A673 (cell line): ENCODE data around the gene GPS1. TPM values are rescaled to one million over a fixed set of nuclear protein-coding genes. Genes with fewer than 3 reads are reported as not detected.

Experiments used
- BruUV-seq: library from RNA; stranded (reverse); fragments of 400-500 nt; replicated peaks from 2 replicates; lab custom pipeline; 2021; lab: Mats Ljungman, UMichigan
- CTCF ChIA-PET: fragments of 300-600 bp; sonication (Branson Sonifier 250); formaldehyde crosslinking; loops from one replicate; lab custom pipeline; 2022; ENCODE audit warnings: antibody characterized with exemption; lab: Charles Lee
- POLR2A ChIA-PET: fragments of 300-600 bp; sonication (Branson Sonifier 250); formaldehyde crosslinking; loops from one replicate; lab custom pipeline; 2022; ENCODE audit warnings: antibody characterized with exemption; ENCODE audit not compliant: low non-redundant PET; lab: Charles Lee
- DNase-seq: peaks from one replicate; pipeline ENCODE4 v3.0.0-alpha.2; 2015; ENCODE audit warnings: low spot score
- H3K27ac ChIP-seq: fragments of 200-600 bp; sonication (generic); 2 replicates; pipeline ENCODE4 v1.5.1; 2016; ENCODE audit warnings: mixed run types, low read depth, mild to moderate bottlenecking, mixed read lengths, antibody characterized with exemption, low read length; ENCODE audit not compliant: poor library complexity, severe bottlenecking
- H3K27me3 ChIP-seq: fragments of 200-600 bp; sonication (generic); replicated peaks from 2 replicates; pipeline ENCODE4 v1.6.1; 2017; ENCODE audit warnings: mixed run types, low read depth, mild to moderate bottlenecking, mixed read lengths, antibody characterized with exemption, low read length; ENCODE audit not compliant: insufficient read depth, poor library complexity
- H3K36me3 ChIP-seq: fragments of 200-600 bp; sonication (generic); 2 replicates; pipeline ENCODE4 v1.6.1; 2016; ENCODE audit warnings: mixed run types, mild to moderate bottlenecking, mixed read lengths, antibody characterized with exemption, low read length; ENCODE audit not compliant: insufficient read depth, poor library complexity, severe bottlenecking
- H3K4me1 ChIP-seq: fragments of 200-600 bp; sonication (generic); 2 replicates; pipeline ENCODE4 v1.6.1; 2017; ENCODE audit warnings: mixed run types, mild to moderate bottlenecking, mixed read lengths, antibody characterized with exemption, low read length; ENCODE audit not compliant: insufficient read depth, poor library complexity, severe bottlenecking
- H3K4me3 ChIP-seq: fragments of 200-600 bp; sonication (generic); 2 replicates; pipeline ENCODE4 v1.5.1; 2016; ENCODE audit warnings: low read depth, mixed run types, mild to moderate bottlenecking, mixed read lengths, low read length; ENCODE audit not compliant: poor library complexity, severe bottlenecking
- H3K9me3 ChIP-seq: fragments of 200-600 bp; sonication (generic); 2 replicates; pipeline ENCODE4 v1.6.1; 2016; ENCODE audit warnings: mixed run types, low read depth, mild to moderate bottlenecking, mixed read lengths, antibody characterized with exemption, low read length; ENCODE audit not compliant: poor library complexity, severe bottlenecking
- EZH2 ChIP-seq: fragments of 200-600 bp; sonication (generic); IDR thresholded peaks from 2 replicates; pipeline ENCODE4 v1.6.1; 2017; ENCODE audit warnings: borderline replicate concordance, low read depth, mild to moderate bottlenecking, mixed read lengths, antibody characterized with exemption, low read length; ENCODE audit not compliant: poor library complexity, severe bottlenecking
- intact Hi-C: fragments of 100-400 bp; cut with micrococcal nuclease; formaldehyde crosslinking; loops from one replicate; pipeline ENCODE4 v1.10.0; 2022; ENCODE audit not compliant: unreplicated experiment
- total RNA-seq: library from RNA; stranded (reverse); gene quantifications from 2 replicates; pipeline ENCODE4 v1.2.3, GENCODE V29; 2021
- TF ChIP-seq, protein P1 (sequence below): fragments of 300-800, 200-600 bp; sonication (generic); conservative IDR thresholded peaks from 2 replicates; pipeline ENCODE4 v1.5.1; 2017; ENCODE audit warnings: low read depth, mild to moderate bottlenecking, antibody characterized with exemption, low read length, moderate library complexity, mixed read lengths

GPS1 gene
- total RNA-seq, 1 experiment from 2014 or later: 162 TPM

GRCh38 chr17:82081966-82082365 is 30.3 kb downstream of the GPS1 start:
- no peak overlapping the region for H3K27ac ChIP-seq
- ChIA-PET CTCF (no interaction called here), POLR2A (no interaction called here)
- TF ChIP-seq EZH2: no peak
- TF ChIP-seq, protein P1, sequence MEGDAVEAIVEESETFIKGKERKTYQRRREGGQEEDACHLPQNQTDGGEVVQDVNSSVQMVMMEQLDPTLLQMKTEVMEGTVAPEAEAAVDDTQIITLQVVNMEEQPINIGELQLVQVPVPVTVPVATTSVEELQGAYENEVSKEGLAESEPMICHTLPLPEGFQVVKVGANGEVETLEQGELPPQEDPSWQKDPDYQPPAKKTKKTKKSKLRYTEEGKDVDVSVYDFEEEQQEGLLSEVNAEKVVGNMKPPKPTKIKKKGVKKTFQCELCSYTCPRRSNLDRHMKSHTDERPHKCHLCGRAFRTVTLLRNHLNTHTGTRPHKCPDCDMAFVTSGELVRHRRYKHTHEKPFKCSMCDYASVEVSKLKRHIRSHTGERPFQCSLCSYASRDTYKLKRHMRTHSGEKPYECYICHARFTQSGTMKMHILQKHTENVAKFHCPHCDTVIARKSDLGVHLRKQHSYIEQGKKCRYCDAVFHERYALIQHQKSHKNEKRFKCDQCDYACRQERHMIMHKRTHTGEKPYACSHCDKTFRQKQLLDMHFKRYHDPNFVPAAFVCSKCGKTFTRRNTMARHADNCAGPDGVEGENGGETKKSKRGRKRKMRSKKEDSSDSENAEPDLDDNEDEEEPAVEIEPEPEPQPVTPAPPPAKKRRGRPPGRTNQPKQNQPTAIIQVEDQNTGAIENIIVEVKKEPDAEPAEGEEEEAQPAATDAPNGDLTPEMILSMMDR: no peak
- no peaks in the 10 kb centered on the region for H3K4me1 ChIP-seq
- no TSS peak for BruUV-seq
- no peaks in the 10 kb centered on the region for H3K27me3 ChIP-seq
- H3K9me3 ChIP-seq: no peaks in the 10 kb centered on the region
- H3K36me3 ChIP-seq: peaks cover 93% of the 10 kb centered on the region
- no peak overlapping the region for H3K4me3 ChIP-seq
- no peak for DNase-seq
- intact Hi-C loops: no loop called here

DNA sequence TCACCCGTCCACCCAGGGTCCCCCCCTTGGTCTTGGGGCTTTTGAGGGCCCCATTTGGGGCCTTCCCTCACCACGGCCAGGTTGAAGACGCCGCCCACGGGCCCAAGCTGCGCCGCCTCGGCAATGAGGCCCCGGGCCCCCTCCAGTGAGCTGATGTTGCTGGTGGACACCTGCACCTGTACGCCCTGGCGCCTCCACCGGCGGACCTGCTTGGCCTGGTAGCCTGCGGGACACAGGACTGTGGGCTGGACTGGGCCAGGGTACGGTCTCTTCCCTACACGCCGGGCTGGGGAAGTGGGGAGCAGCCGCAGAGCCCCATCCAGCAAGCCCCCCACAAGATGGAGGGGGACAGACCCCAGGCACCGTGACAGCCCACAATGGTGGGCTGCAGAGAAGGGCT is 30.8 kb downstream of the GPS1 start:
- no peak for TF ChIP-seq EZH2
- TF ChIP-seq, protein P1: no peak
- H3K4me3 ChIP-seq: no peak overlapping the region
- no peaks in the 10 kb centered on the region for H3K9me3 ChIP-seq
- POLR2A ChIA-PET: no interaction called here
- no peaks in the 10 kb centered on the region for H3K27me3 ChIP-seq
- no peaks in the 10 kb centered on the region for H3K4me1 ChIP-seq
- peaks cover 96% of the 10 kb centered on the region for H3K36me3 ChIP-seq
- intact Hi-C loops: no loop called here
- no peak overlapping the region for H3K27ac ChIP-seq
- DNase-seq: no peak
- CTCF ChIA-PET: no interaction called here
- BruUV-seq: no TSS peak

- H3K36me3 ChIP-seq: peaks cover 97% of the 10 kb centered on the region
- no peak for DNase-seq
- H3K27ac ChIP-seq: no peak overlapping the region
- CTCF ChIA-PET: no interaction called here
- no peak overlapping the region for H3K4me3 ChIP-seq
- TF ChIP-seq EZH2: no peak
- TF ChIP-seq, protein P1: no peak
- TSS peak; percentile 43 for BruUV-seq
- intact Hi-C loops: no loop called here
- POLR2A ChIA-PET: no interaction called here
- H3K27me3 ChIP-seq: no peaks in the 10 kb centered on the region
- no peaks in the 10 kb centered on the region for H3K9me3 ChIP-seq
- no peaks in the 10 kb centered on the region for H3K4me1 ChIP-seq
These were observed 31.3 kb downstream of the GPS1 start for GRCh38 chr17:82083009-82083408.
